Activated CD4-positive, alpha-beta memory T cell treated with anti-CD3 and anti-CD28 coated beads, Interleukin-2, amount 10 ng/mL, durations not matched to agents 7 days and 5 days (primary cell): ENCODE data around the gene NHP2. TPM values are rescaled to one million over a fixed set of nuclear protein-coding genes. Genes with fewer than 3 reads are reported as not detected.

ENCODE experiments used
- CTCF ChIA-PET: fragments of 350-600 bp; sonication (Branson Sonifier 250); formaldehyde crosslinking; loops from one replicate; lab custom pipeline; 2021; ENCODE audit warnings: antibody characterized with exemption, inconsistent platforms; lab: Charles Lee
- POLR2A ChIA-PET: fragments of 350-600 bp; sonication (Branson Sonifier 250); formaldehyde crosslinking; loops from one replicate; lab custom pipeline; 2021; ENCODE audit warnings: antibody characterized with exemption; lab: Charles Lee
- DNase-seq: peaks from one replicate; pipeline ENCODE4 v3.0.0-alpha.2; 2020
- H3K27ac Mint-ChIP-seq: one replicate; pipeline ENCODE4 v1.8.0; 2021; ENCODE audit warnings: mild to moderate bottlenecking, mixed read lengths
- H3K27me3 Mint-ChIP-seq: one replicate; pipeline ENCODE4 v1.8.0; 2021; ENCODE audit warnings: mixed read lengths
- H3K36me3 Mint-ChIP-seq: one replicate; pipeline ENCODE4 v1.8.0; 2021; ENCODE audit warnings: low read depth, mixed read lengths
- H3K4me1 Mint-ChIP-seq: one replicate; pipeline ENCODE4 v1.8.0; 2021; ENCODE audit warnings: mixed read lengths
- H3K4me3 Mint-ChIP-seq: one replicate; pipeline ENCODE4 v1.8.0; 2021; ENCODE audit warnings: mild to moderate bottlenecking, mixed read lengths
- H3K9me3 Mint-ChIP-seq: one replicate; pipeline ENCODE4 v1.8.0; 2021; ENCODE audit warnings: mixed read lengths
- total RNA-seq, 2 experiments: library from RNA; stranded (reverse); gene quantifications; one replicate each; pipeline ENCODE4 v1.2.3, GENCODE V29; 2021

Gene NHP2
- total RNA-seq, 2 experiments from 2014 or later = 101 to 106 TPM

DNA sequence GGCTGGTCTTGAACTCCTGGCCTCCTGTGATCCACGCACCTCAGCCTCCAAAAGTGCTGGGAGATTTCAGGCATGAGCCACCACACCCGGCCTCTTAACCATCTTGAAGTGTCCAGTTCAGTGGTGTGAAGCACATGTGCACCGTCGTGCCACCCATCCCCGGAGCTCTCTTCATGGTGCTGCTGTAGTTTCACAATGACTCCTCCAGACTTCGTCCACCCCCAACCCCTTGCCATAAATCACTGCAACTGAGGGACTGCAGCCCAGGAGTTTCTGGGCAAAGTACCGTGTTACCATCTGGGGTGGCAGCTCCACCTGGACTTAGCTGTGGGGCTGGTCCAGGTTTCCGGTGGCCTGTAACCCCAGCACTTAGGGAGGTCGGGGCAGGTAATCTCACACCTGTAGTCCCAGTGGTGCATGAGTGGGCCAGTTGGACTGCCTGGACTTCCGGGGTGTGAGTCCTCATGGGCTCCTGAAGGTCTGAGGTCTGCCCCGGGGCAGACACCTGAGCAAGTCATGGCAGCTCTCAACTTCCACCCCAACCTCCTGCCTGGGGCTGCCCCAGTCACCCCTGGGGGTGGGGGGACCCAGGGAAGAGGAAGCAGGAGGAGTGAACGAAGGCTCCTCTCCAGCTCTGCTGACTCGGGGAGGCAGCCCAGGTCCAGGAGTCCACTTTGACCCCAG is 47.0 kb downstream of the NHP2 start:
- ChIA-PET CTCF (interaction anchor here (2.7 kb wide), 1 partner anchor 14 kb away, joined by 11 read pairs; no protein-coding TSS in a partner anchor), POLR2A (no interaction called here)
- DNase-seq = no peak
- no peak overlapping the region for H3K27ac Mint-ChIP-seq
- H3K4me3 Mint-ChIP-seq = no peak overlapping the region
- no peaks in the 10 kb centered on the region for H3K36me3 Mint-ChIP-seq
- H3K4me1 Mint-ChIP-seq = peaks cover 8% of the 10 kb centered on the region
- H3K9me3 Mint-ChIP-seq = no peaks in the 10 kb centered on the region
- peaks cover 17% of the 10 kb centered on the region for H3K27me3 Mint-ChIP-seq

- H3K36me3 Mint-ChIP-seq = no peaks in the 10 kb centered on the region
- ChIA-PET CTCF (interaction anchor here (0.6 to 2.7 kb wide), 5 partner anchors 14 to 1686 kb away, joined by 3 to 11 read pairs (median 3); no protein-coding TSS in a partner anchor), POLR2A (no interaction called here)
- H3K27ac Mint-ChIP-seq = no peak overlapping the region
- peaks cover 8% of the 10 kb centered on the region for H3K4me1 Mint-ChIP-seq
- no peaks in the 10 kb centered on the region for H3K9me3 Mint-ChIP-seq
- H3K27me3 Mint-ChIP-seq = peaks cover 17% of the 10 kb centered on the region
- no peak overlapping the region for H3K4me3 Mint-ChIP-seq
- no peak for DNase-seq
Observed at GRCh38 chr5:178106086-178106485, 47.6 kb downstream of the NHP2 start.

GRCh38 chr5:178104492-178104891 is 49.2 kb downstream of the NHP2 start:
- CTCF ChIA-PET = interaction anchor here (0.8 to 1.3 kb wide), 2 partner anchors 15 to 29 kb away, joined by 3 read pairs; no protein-coding TSS in a partner anchor
- POLR2A ChIA-PET = no interaction called here

DNA sequence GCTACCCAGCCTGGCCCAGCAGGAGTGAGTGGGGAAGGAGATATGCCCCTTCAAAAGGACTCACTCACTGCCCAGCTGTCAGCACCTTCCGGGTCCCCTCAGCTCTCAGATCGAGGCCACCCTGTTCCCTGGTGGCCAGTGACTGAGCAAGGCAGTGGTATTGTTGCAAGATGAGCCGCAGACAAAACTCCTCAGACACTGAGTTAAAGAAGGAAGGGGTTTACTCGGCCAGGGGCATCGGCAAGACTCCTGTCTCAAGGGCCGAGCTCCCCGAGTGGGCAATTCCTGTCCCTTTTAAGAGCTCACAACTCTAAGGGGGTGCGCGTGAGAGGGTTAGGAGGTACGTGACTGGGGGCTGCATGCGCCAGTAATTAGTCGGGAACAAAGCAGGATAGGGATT is 50.1 kb downstream of the NHP2 start:
- Mint-ChIP-seq H3K27me3 (peaks cover 9% of the 10 kb centered on the region), H3K36me3 (no peaks in the 10 kb centered on the region), H3K27ac (no peak overlapping the region), H3K9me3 (no peaks in the 10 kb centered on the region), H3K4me3 (no peak overlapping the region), H3K4me1 (peaks cover 4% of the 10 kb centered on the region)
- ChIA-PET CTCF (interaction anchor here (1.3 kb wide), 1 partner anchor 28 kb away, joined by 3 read pairs; no protein-coding TSS in a partner anchor), POLR2A (no interaction called here)
- DNase-seq = no peak

More at GRCh38 chr5:178104492-178104891, 49.2 kb downstream of the NHP2 start:
- Mint-ChIP-seq H3K9me3 (no peaks in the 10 kb centered on the region), H3K27ac (no peak overlapping the region), H3K27me3 (peaks cover 9% of the 10 kb centered on the region), H3K36me3 (no peaks in the 10 kb centered on the region), H3K4me3 (no peak overlapping the region), H3K4me1 (peaks cover 8% of the 10 kb centered on the region)
- no peak for DNase-seq

Other genes with a start within 250 kb of the NHP2 start
- not detected for gene PROP1, start 157.6 kb downstream of the NHP2 start, total RNA-seq
- gene N4BP3, start 40.4 kb downstream of the NHP2 start, total RNA-seq = 1 to 10 TPM; 4.3 to 4.4 TPM
- gene RMND5B, start 22.9 kb downstream of the NHP2 start, total RNA-seq = 10 to 100 TPM; 17.0 to 19.3 TPM
- not detected for gene GMCL2, start 33.5 kb upstream of the NHP2 start, total RNA-seq
- gene HNRNPAB, start 50.6 kb upstream of the NHP2 start, total RNA-seq = 100 to 1,000 TPM; 177 to 186 TPM
- 100 to 1,000 TPM; 106 to 112 TPM for gene PHYKPL, start 78.9 kb upstream of the NHP2 start, total RNA-seq